WTC11 (cell line): ENCODE results near the gene EZR. TPM values are rescaled to one million over a fixed set of nuclear protein-coding genes. Genes with fewer than 3 reads are reported as not detected.

Source experiments
- ATAC-seq: fragments of 200-7000 bp; cut with Tn5 transposase; 2 replicates; pipeline ENCODE4 v1.10.0; 2021; ENCODE audit warnings: mild to moderate bottlenecking, moderate library complexity
- CTCF ChIA-PET: fragments of 300-600 bp; sonication (Branson Sonifier 250); formaldehyde crosslinking; loops from one replicate; lab custom pipeline; 2021; ENCODE audit warnings: antibody characterized with exemption; lab: Charles Lee
- POLR2A ChIA-PET: fragments of 350-600 bp; sonication (Branson Sonifier 250); formaldehyde crosslinking; loops from one replicate; lab custom pipeline; 2021; ENCODE audit warnings: antibody characterized with exemption; lab: Charles Lee
- DNase-seq: peaks from one replicate; pipeline ENCODE4 v3.0.0; 2021; ENCODE audit warnings: low spot score
- H3K27ac Mint-ChIP-seq: 2 replicates; pipeline ENCODE4 v1.8.0; 2021; ENCODE audit warnings: mixed read lengths
- H3K27me3 Mint-ChIP-seq: 2 replicates; pipeline ENCODE4 v1.8.0; 2021; ENCODE audit warnings: low read depth, mild to moderate bottlenecking, moderate library complexity, mixed read lengths
- H3K36me3 Mint-ChIP-seq: 2 replicates; pipeline ENCODE4 v1.8.0; 2021; ENCODE audit warnings: mixed read lengths
- H3K4me1 Mint-ChIP-seq: 2 replicates; pipeline ENCODE4 v1.8.0; 2022; ENCODE audit warnings: mixed read lengths
- H3K4me3 Mint-ChIP-seq: 2 replicates; pipeline ENCODE4 v1.8.0; 2021; ENCODE audit warnings: mild to moderate bottlenecking, moderate library complexity, mixed read lengths
- H3K9me3 Mint-ChIP-seq: 2 replicates; pipeline ENCODE4 v1.8.0; 2021; ENCODE audit warnings: mixed read lengths
- AFF4 ChIP-seq: sonication (generic); formaldehyde crosslinking; IDR thresholded peaks from 2 replicates; pipeline ENCODE4 v1.8.1; 2023; ENCODE audit warnings: mild to moderate bottlenecking, missing genetic modification reagents, borderline replicate concordance
- ATF1 ChIP-seq: sonication (generic); formaldehyde crosslinking; IDR thresholded peaks from 2 replicates; pipeline ENCODE4 v1.8.1; 2023; ENCODE audit warnings: mild to moderate bottlenecking, moderate library complexity, missing genetic modification reagents
- ATF2 ChIP-seq: sonication (generic); formaldehyde crosslinking; IDR thresholded peaks from 2 replicates; pipeline ENCODE4 v1.8.1; 2022; ENCODE audit warnings: low read depth, missing genetic modification reagents, borderline replicate concordance
- E2F4 ChIP-seq: sonication (generic); formaldehyde crosslinking; IDR thresholded peaks from 2 replicates; pipeline ENCODE4 v1.8.1; 2022; ENCODE audit warnings: low read depth, mild to moderate bottlenecking, moderate library complexity, missing genetic modification reagents, borderline replicate concordance
- ERG ChIP-seq: fragments of 250-450 bp; sonication (Bioruptor Pico); IDR thresholded peaks from 2 replicates; pipeline ENCODE4 v1.8.0; 2021; ENCODE audit warnings: mild to moderate bottlenecking
- FOXK1 ChIP-seq: sonication (generic); formaldehyde crosslinking; IDR thresholded peaks from 2 replicates; pipeline ENCODE4 v1.8.0; 2022; ENCODE audit warnings: mild to moderate bottlenecking, moderate library complexity, missing genetic modification reagents
- GRHL2 ChIP-seq: fragments of 250-450 bp; sonication (Bioruptor Pico); IDR thresholded peaks from 2 replicates; pipeline ENCODE4 v1.8.0; 2022; ENCODE audit warnings: mild to moderate bottlenecking, moderate library complexity; ENCODE audit not compliant: insufficient replicate concordance, severe bottlenecking
- GTF2I ChIP-seq: fragments of 250-450 bp; sonication (Bioruptor Pico); conservative IDR thresholded peaks from 2 replicates; pipeline ENCODE4 v1.4.0; 2021; ENCODE audit warnings: mild to moderate bottlenecking
- HMGA2 ChIP-seq: fragments of 250-450 bp; sonication (Bioruptor Pico); IDR thresholded peaks from 2 replicates; pipeline ENCODE4 v1.4.0; 2021; ENCODE audit warnings: mild to moderate bottlenecking, moderate library complexity
- MYBL2 ChIP-seq: sonication (generic); formaldehyde crosslinking; IDR thresholded peaks from 2 replicates; pipeline ENCODE4 v1.8.1; 2023; ENCODE audit warnings: mild to moderate bottlenecking, moderate library complexity, missing genetic modification reagents
- NR2C2 ChIP-seq: sonication (generic); formaldehyde crosslinking; IDR thresholded peaks from 2 replicates; pipeline ENCODE4 v1.8.0; 2022; ENCODE audit warnings: mild to moderate bottlenecking, missing genetic modification reagents
- NR3C1 ChIP-seq: sonication (generic); formaldehyde crosslinking; conservative IDR thresholded peaks from 2 replicates; pipeline ENCODE4 v1.8.1; 2023; ENCODE audit warnings: low read depth, mild to moderate bottlenecking, missing genetic modification reagents
- RELA ChIP-seq: sonication (generic); formaldehyde crosslinking; IDR thresholded peaks from 2 replicates; pipeline ENCODE4 v1.8.1; 2022; ENCODE audit warnings: missing genetic modification reagents, mild to moderate bottlenecking, borderline replicate concordance
- SMAD4 ChIP-seq: sonication (generic); formaldehyde crosslinking; IDR thresholded peaks from 2 replicates; pipeline ENCODE4 v1.8.0; 2022; ENCODE audit warnings: mild to moderate bottlenecking, missing genetic modification reagents
- TCF7 ChIP-seq: sonication (generic); formaldehyde crosslinking; IDR thresholded peaks from 2 replicates; pipeline ENCODE4 v1.8.0; 2022; ENCODE audit warnings: mild to moderate bottlenecking, low read depth, missing genetic modification reagents, moderate library complexity
- USF1 ChIP-seq: sonication (generic); formaldehyde crosslinking; IDR thresholded peaks from 2 replicates; pipeline ENCODE4 v1.8.0; 2022; ENCODE audit warnings: mild to moderate bottlenecking, missing genetic modification reagents
- ZNF121 ChIP-seq: sonication (generic); formaldehyde crosslinking; IDR thresholded peaks from 2 replicates; pipeline ENCODE4 v1.8.0; 2023; ENCODE audit warnings: missing genetic modification reagents
- ZNF281 ChIP-seq: sonication (generic); formaldehyde crosslinking; IDR thresholded peaks from 2 replicates; pipeline ENCODE4 v1.8.0; 2023; ENCODE audit warnings: mild to moderate bottlenecking, missing genetic modification reagents
- total RNA-seq: library from RNA; stranded (reverse); gene quantifications from 3 replicates; pipeline ENCODE4 v1.2.3, GENCODE V29; 2021

Gene EZR
- total RNA-seq, 1 experiment from 2014 or later = 215 TPM

- Mint-ChIP-seq H3K36me3 (peaks cover 95% of the 10 kb centered on the region), H3K27me3 (no peaks in the 10 kb centered on the region; the same call in 1 of the 2 replicates), H3K4me1 (peaks cover 21% of the 10 kb centered on the region), H3K9me3 (no peaks in the 10 kb centered on the region), H3K4me3 (no peak overlapping the region), H3K27ac (no peak overlapping the region)
- ATAC-seq (no peak), DNase-seq (no peak)
- TF ChIP-seq GTF2I (no peak), AFF4 (no peak), TCF7 (CRISPR knock-in tag) (no peak), ATF1 (CRISPR knock-in tag) (no peak), E2F4 (CRISPR knock-in tag) (no peak), NR3C1 (CRISPR knock-in tag) (no peak), FOXK1 (CRISPR knock-in tag) (no peak), HMGA2 (CRISPR knock-in tag) (no peak), USF1 (CRISPR knock-in tag) (no peak), ERG (CRISPR knock-in tag) (no peak), ZNF121 (CRISPR knock-in tag) (no peak), GRHL2 (CRISPR knock-in tag) (no peak), NR2C2 (CRISPR knock-in tag) (no peak), ATF2 (CRISPR knock-in tag) (no peak), MYBL2 (no peak), SMAD4 (CRISPR knock-in tag) (no peak), ZNF281 (CRISPR knock-in tag) (no peak), RELA (CRISPR knock-in tag) (no peak)
- CTCF ChIA-PET = interaction anchor here (1.7 kb wide), 1 partner anchor 66 kb away, joined by 5 read pairs; no protein-coding TSS in a partner anchor
- POLR2A ChIA-PET = no interaction called here
These were observed 34.7 kb downstream of the EZR start for GRCh38 chr6:158784505-158784904.
